K562 (cell line): ENCODE measurements around the gene MAML1. TPM values are rescaled to one million over a fixed set of nuclear protein-coding genes. Genes with fewer than 3 reads are reported as not detected.

Experiments
- BMI1 ChIP-seq: fragments of 150-350 bp; IDR thresholded peaks from 2 replicates; pipeline ENCODE4 v1.6.1; 2014; ENCODE audit warnings: low read length
- ELF4 ChIP-seq: fragments of 450-650 bp; formaldehyde crosslinking; IDR thresholded peaks from 2 replicates; pipeline ENCODE4 v1.4.0; 2022; ENCODE audit warnings: missing genetic modification characterization
- EP300 ChIP-seq: IDR thresholded peaks from 2 replicates; pipeline ENCODE4 v1.6.1; 2012; ENCODE audit warnings: low read length, improper control_type of control experiment
- FOSL1 ChIP-seq: fragments of 200-800 bp; sonication (Bioruptor generic); conservative IDR thresholded peaks from 2 replicates; pipeline ENCODE4 v1.6.1; 2016; ENCODE audit warnings: missing genetic modification characterization, missing compliant biosample characterization
- FUS ChIP-seq: fragments of 200-400 bp; formaldehyde crosslinking; optimal IDR thresholded peaks from 2 replicates; pipeline ENCODE3; 2017; ENCODE audit warnings: low read depth, low read length
- HOXB6 ChIP-seq: fragments of 250-450 bp; sonication (Bioruptor Pico); IDR thresholded peaks from 2 replicates; pipeline ENCODE4 v1.5.1; 2022; ENCODE audit warnings: mild to moderate bottlenecking, borderline replicate concordance
- IFI16 ChIP-seq: fragments of 250-450 bp; sonication (Bioruptor Pico); IDR thresholded peaks from 2 replicates; pipeline ENCODE4 v2.1.2; 2022; ENCODE audit warnings: mild to moderate bottlenecking, inconsistent platforms
- MYC ChIP-seq, 2 experiments: fragments of 250-450 bp in 1 of 2; sonication (Bioruptor Pico) in 1 of 2; IDR thresholded peaks; 2 replicates each; pipeline versions ENCODE4 v1.5.1 to v1.6.1; 2012 to 2021; ENCODE audit warnings: low read depth in 2 of 2, borderline replicate concordance in 1 of 2, improper control_type of control experiment in 1 of 2, low read length in 1 of 2, mild to moderate bottlenecking in 1 of 2, moderate library complexity in 1 of 2
- PYGO2 ChIP-seq: fragments of 450-650 bp; IDR thresholded peaks from 2 replicates; pipeline ENCODE4 v1.6.1; 2016; ENCODE audit warnings: mild to moderate bottlenecking, missing genetic modification characterization, moderate library complexity, missing compliant biosample characterization
- RBBP5 ChIP-seq: fragments of 200-600 bp; sonication (generic); IDR thresholded peaks from 2 replicates; pipeline ENCODE4 v1.6.1; 2012; ENCODE audit warnings: borderline replicate concordance, mild to moderate bottlenecking, low read length, control low read depth, inconsistent platforms; ENCODE audit not compliant: insufficient read depth, poor library complexity, severe bottlenecking
- SREBF1 ChIP-seq: fragments of 150-350 bp; IDR thresholded peaks from 2 replicates; pipeline ENCODE4 v1.6.1; 2014; ENCODE audit warnings: antibody characterized with exemption, low read depth, low read length, borderline replicate concordance
- ZNF77 ChIP-seq: fragments of 250-450 bp; sonication (Bioruptor Pico); IDR thresholded peaks from 2 replicates; pipeline ENCODE4 v1.5.0; 2020
- polyA plus RNA-seq, 8 experiments: library from polyadenylated mRNA; depleted of rRNA in 4 of 8; stranded (reverse) in 5 of 8; unstranded in 3 of 8; fragments of >200 nt; fragmentation: Nextera tagmentation in 2 of 8; fragmentation: Illumina TruSeq in 1 of 8; extraction: Ambion mirVana in 2 of 8; extraction: Trizol in 1 of 8; gene quantifications; 2 replicates each; pipeline versions ENCODE4 v1.2.1 to v1.2.3, GENCODE V29; 2011 to 2014; ENCODE audit warnings: inconsistent platforms in 1 of 8, missing spikeins in 1 of 8
- total RNA-seq, 7 experiments: library from RNA; depleted of rRNA in 6 of 7; stranded (reverse); fragments of >200 nt in 6 of 7; fragmentation: Illumina TruSeq in 2 of 7; extraction: Trizol in 2 of 7; gene quantifications; 2 replicates each; pipeline versions ENCODE4 v1.2.1 to v1.2.3, GENCODE V29; 2011 to 2021; ENCODE audit warnings: low replicate concordance in 1 of 7
- TF ChIP-seq, protein P1 (sequence below): sonication (generic); formaldehyde crosslinking; IDR thresholded peaks from 2 replicates; pipeline ENCODE4 v1.8.1; 2023; ENCODE audit warnings: mild to moderate bottlenecking, missing genetic modification reagents
- TF ChIP-seq, protein P2 (sequence below): sonication (generic); formaldehyde crosslinking; IDR thresholded peaks from 2 replicates; pipeline ENCODE4 v1.8.0; 2022; ENCODE audit warnings: missing genetic modification reagents, mild to moderate bottlenecking, borderline replicate concordance
- TF ChIP-seq, protein P3 (sequence below): fragments of 450-650 bp; IDR thresholded peaks from 2 replicates; pipeline ENCODE4 v1.6.1; 2017; ENCODE audit warnings: antibody characterized with exemption, mild to moderate bottlenecking
- TF ChIP-seq, protein P4 (sequence below): sonication (generic); formaldehyde crosslinking; IDR thresholded peaks from 2 replicates; pipeline ENCODE4 v1.8.1; 2023; ENCODE audit warnings: mild to moderate bottlenecking, missing genetic modification reagents

MAML1 gene
- total and polyA plus RNA-seq, 9 of the 15 experiments (the other 6 are each of a cell fraction or from before 2014, with no cell fraction given), result 0.32 to 18.4 (median 7.0) TPM

DNA sequence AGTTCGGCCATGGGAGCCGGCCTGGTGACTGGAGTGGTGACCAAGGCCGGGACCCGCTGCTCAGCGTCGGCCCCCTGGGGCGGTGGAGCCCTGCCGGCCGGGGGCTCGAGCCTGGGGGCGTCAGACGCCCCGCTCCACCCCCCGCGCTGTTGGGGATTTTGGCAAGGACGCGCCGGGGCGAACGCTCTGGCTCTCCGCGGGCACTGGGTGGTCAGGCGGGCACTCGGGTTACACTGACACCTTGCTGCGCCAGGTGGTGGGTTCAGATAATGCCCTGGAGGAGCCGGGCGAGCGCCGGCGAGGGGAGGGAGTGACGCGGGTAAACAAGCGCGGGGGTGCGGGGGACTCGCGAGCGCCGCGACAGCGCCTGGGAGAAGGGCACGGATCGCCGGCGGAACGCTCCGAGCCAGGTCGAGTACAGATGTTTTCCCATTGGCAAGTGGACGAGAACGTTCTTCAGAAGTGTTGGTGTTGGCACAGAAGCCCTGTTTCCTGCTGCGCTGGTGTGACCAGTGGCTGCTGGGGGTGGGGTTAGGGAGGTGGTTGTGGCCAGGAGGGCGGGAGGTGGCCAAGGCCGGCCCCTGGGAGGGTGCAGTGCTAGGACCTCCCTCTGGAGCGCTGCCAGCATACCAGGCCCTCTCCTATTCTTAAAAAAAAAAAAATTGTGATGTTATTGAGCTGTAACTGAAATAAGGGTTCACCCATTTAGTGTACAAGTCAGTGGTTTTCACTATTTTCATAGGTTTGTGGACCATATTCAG, 88.9 kb downstream of the MAML1 start (continued):
- TF ChIP-seq, protein P1, sequence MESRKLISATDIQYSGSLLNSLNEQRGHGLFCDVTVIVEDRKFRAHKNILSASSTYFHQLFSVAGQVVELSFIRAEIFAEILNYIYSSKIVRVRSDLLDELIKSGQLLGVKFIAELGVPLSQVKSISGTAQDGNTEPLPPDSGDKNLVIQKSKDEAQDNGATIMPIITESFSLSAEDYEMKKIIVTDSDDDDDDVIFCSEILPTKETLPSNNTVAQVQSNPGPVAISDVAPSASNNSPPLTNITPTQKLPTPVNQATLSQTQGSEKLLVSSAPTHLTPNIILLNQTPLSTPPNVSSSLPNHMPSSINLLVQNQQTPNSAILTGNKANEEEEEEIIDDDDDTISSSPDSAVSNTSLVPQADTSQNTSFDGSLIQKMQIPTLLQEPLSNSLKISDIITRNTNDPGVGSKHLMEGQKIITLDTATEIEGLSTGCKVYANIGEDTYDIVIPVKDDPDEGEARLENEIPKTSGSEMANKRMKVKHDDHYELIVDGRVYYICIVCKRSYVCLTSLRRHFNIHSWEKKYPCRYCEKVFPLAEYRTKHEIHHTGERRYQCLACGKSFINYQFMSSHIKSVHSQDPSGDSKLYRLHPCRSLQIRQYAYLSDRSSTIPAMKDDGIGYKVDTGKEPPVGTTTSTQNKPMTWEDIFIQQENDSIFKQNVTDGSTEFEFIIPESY (CRISPR knock-in tag), result peak; percentile 34; the same call in 1 of the 2 replicates
- TF ChIP-seq FUS (peak; percentile 13), IFI16 (no peak), HOXB6 (CRISPR knock-in tag) (no peak), FOSL1 (tag) (no peak), PYGO2 (tag) (no peak), RBBP5 (peak; percentile 24), EP300 (no peak), BMI1 (no peak), ELF4 (CRISPR knock-in tag) (no peak), SREBF1 (no peak), ZNF77 (CRISPR knock-in tag) (no peak), MYC (IDR thresholded peaks at IDR 0.05; ENCODE audit: low read depth, low read length) (no peak), MYC (CRISPR knock-in tag; IDR thresholded peaks at IDR 0.05; ENCODE audit: borderline replicate concordance, low read depth) (no peak; the same call in 1 of the 2 replicates)
- TF ChIP-seq, protein P2, sequence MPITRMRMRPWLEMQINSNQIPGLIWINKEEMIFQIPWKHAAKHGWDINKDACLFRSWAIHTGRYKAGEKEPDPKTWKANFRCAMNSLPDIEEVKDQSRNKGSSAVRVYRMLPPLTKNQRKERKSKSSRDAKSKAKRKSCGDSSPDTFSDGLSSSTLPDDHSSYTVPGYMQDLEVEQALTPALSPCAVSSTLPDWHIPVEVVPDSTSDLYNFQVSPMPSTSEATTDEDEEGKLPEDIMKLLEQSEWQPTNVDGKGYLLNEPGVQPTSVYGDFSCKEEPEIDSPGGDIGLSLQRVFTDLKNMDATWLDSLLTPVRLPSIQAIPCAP (CRISPR knock-in tag), result peak; percentile 80; the same call in 1 of the 2 replicates
- TF ChIP-seq, protein P3, sequence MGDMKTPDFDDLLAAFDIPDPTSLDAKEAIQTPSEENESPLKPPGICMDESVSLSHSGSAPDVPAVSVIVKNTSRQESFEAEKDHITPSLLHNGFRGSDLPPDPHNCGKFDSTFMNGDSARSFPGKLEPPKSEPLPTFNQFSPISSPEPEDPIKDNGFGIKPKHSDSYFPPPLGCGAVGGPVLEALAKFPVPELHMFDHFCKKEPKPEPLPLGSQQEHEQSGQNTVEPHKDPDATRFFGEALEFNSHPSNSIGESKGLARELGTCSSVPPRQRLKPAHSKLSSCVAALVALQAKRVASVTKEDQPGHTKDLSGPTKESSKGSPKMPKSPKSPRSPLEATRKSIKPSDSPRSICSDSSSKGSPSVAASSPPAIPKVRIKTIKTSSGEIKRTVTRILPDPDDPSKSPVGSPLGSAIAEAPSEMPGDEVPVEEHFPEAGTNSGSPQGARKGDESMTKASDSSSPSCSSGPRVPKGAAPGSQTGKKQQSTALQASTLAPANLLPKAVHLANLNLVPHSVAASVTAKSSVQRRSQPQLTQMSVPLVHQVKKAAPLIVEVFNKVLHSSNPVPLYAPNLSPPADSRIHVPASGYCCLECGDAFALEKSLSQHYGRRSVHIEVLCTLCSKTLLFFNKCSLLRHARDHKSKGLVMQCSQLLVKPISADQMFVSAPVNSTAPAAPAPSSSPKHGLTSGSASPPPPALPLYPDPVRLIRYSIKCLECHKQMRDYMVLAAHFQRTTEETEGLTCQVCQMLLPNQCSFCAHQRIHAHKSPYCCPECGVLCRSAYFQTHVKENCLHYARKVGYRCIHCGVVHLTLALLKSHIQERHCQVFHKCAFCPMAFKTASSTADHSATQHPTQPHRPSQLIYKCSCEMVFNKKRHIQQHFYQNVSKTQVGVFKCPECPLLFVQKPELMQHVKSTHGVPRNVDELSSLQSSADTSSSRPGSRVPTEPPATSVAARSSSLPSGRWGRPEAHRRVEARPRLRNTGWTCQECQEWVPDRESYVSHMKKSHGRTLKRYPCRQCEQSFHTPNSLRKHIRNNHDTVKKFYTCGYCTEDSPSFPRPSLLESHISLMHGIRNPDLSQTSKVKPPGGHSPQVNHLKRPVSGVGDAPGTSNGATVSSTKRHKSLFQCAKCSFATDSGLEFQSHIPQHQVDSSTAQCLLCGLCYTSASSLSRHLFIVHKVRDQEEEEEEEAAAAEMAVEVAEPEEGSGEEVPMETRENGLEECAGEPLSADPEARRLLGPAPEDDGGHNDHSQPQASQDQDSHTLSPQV, result no peak
- TF ChIP-seq, protein P4, sequence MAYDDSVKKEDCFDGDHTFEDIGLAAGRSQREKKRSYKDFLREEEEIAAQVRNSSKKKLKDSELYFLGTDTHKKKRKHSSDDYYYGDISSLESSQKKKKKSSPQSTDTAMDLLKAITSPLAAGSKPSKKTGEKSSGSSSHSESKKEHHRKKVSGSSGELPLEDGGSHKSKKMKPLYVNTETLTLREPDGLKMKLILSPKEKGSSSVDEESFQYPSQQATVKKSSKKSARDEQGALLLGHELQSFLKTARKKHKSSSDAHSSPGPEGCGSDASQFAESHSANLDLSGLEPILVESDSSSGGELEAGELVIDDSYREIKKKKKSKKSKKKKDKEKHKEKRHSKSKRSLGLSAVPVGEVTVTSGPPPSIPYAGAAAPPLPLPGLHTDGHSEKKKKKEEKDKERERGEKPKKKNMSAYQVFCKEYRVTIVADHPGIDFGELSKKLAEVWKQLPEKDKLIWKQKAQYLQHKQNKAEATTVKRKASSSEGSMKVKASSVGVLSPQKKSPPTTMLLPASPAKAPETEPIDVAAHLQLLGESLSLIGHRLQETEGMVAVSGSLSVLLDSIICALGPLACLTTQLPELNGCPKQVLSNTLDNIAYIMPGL (CRISPR knock-in tag), result no peak
